Calu3 (cell line): ENCODE data around the gene ZDHHC11B. TPM values are rescaled to one million over a fixed set of nuclear protein-coding genes. Genes with fewer than 3 reads are reported as not detected.
"Not testable (repeated sequence)": the region's sequence is repeated elsewhere in the genome, so short reads cannot be mapped to it uniquely, and the experiment has no call there.

Experiments
- Bru-seq: library from RNA; stranded (reverse); fragments of 400-500 nt; gene quantifications from one replicate; lab custom pipeline; 2021; lab: Mats Ljungman, UMichigan
- BruChase-seq, 2 experiments: library from RNA; stranded (reverse); fragments of 400-500 nt; gene quantifications; one replicate each; lab custom pipeline; 2021; lab: Mats Ljungman, UMichigan
- BruUV-seq: library from RNA; stranded (reverse); fragments of 400-500 nt; replicated peaks from 2 replicates; lab custom pipeline; 2021; lab: Mats Ljungman, UMichigan
- CTCF ChIA-PET: fragments of 300-600 bp; sonication (Branson Sonifier 250); formaldehyde crosslinking; loops from one replicate; lab custom pipeline; 2022; ENCODE audit warnings: antibody characterized with exemption; lab: Charles Lee
- DNase-seq: peaks from one replicate; pipeline ENCODE4 v3.0.0; 2022
- H3K27ac Mint-ChIP-seq: one replicate; pipeline ENCODE4 v1.8.0; 2022; ENCODE audit warnings: mixed read lengths; ENCODE audit not compliant: unreplicated experiment
- H3K27me3 Mint-ChIP-seq: one replicate; pipeline ENCODE4 v1.8.0; 2022; ENCODE audit warnings: mixed read lengths; ENCODE audit not compliant: unreplicated experiment
- H3K36me3 Mint-ChIP-seq: one replicate; pipeline ENCODE4 v1.8.0; 2022; ENCODE audit warnings: mild to moderate bottlenecking, moderate library complexity, mixed read lengths; ENCODE audit not compliant: insufficient read depth, unreplicated experiment
- H3K4me1 Mint-ChIP-seq: one replicate; pipeline ENCODE4 v1.8.0; 2022; ENCODE audit warnings: mild to moderate bottlenecking, low read depth, mixed read lengths; ENCODE audit not compliant: unreplicated experiment
- H3K4me3 Mint-ChIP-seq: one replicate; pipeline ENCODE4 v1.8.0; 2022; ENCODE audit warnings: mild to moderate bottlenecking, low read depth, moderate library complexity, mixed read lengths; ENCODE audit not compliant: unreplicated experiment
- H3K9me3 Mint-ChIP-seq: one replicate; pipeline ENCODE4 v1.8.0; 2022; ENCODE audit warnings: low read depth, mixed read lengths; ENCODE audit not compliant: unreplicated experiment
- intact Hi-C: fragments of 100-400 bp; cut with micrococcal nuclease; formaldehyde crosslinking; loops from one replicate; pipeline ENCODE4 v1.10.0; 2022; ENCODE audit not compliant: unreplicated experiment
- long read RNA-seq: library from polyadenylated mRNA; stranded (forward); transcript quantifications from one replicate; pipeline ENCODE4 v2.0.0, GENCODE V29; 2022
- total RNA-seq: library from RNA; stranded (reverse); gene quantifications from 2 replicates; pipeline ENCODE4 v1.2.3, GENCODE V29; 2022
- TF ChIP-seq, protein P1 (sequence below): fragments of 200-600 bp; IDR thresholded peaks from one replicate; pipeline ENCODE4 v1.8.0; 2022; ENCODE audit warnings: antibody characterized with exemption; ENCODE audit not compliant: unreplicated experiment

Gene ZDHHC11B, protein sequence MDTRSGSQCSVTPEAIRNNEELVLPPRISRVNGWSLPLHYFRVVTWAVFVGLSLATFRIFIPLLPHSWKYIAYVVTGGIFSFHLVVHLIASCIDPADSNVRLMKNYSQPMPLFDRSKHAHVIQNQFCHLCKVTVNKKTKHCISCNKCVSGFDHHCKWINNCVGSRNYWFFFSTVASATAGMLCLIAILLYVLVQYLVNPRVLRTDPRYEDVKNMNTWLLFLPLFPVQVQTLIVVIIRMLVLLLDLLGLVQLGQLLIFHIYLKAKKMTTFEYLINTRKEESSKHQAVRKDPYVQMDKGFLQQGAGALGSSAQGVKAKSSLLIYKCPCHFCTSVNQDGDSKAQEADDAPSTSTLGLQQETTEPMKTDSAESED
- total RNA-seq: 2.2 and 3.0 TPM in 2 replicates
- percentile 33 among the genes with signal in this experiment for Bru-seq, nascent RNA
- percentile 31 among the genes with signal in this experiment for BruChase-seq, experiment 1, labeled RNA remaining after a 6-hour chase
- percentile 34 among the genes with signal in this experiment for BruChase-seq, experiment 2, labeled RNA remaining after a 2-hour chase
- long read RNA-seq, partial matches to known transcripts: 0 of 5 reads
- long read RNA-seq, other reads (novel, unspliced or antisense): 5 of 5 reads

DNA sequence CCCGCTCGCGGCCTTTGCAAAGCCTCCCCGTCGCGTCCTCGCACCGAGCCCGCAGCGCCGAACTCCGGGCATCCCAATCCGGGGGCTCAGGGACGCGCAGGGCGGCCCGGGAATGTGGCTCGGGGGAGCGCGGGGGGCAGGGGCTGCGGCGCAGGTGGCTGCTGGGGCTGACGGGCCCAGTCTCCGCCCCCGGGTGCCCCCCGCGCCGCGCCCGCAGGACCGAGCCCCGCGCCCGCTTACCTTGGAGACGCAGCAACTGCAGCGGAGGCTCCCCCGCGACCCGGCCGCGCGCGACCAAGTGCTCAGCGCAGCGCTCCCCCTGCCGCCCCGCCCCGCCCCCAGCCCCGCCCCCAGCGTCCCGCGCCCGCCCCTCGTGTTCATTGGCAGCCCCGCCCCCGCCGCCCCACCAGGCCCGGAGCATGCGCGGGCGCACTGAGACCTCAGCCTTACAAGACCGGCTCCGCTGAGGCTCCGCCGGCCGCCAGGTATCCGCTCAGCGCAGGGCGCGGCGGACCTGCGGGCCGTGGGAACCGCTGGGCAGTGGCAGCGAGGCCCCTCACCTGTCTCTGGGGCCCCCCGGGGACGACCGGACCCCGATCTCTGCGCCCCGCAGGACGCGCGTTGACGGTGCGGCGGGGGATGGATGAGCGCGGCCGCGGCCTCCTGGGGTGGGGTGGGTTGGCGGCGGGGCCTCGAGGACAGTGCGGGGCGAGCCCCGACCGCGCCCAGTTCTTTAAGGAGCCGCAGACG lies at the start of gene ZDHHC11B:
Gene ZDHHC11B (minus strand): TSS at position 302 of the 750 bp plus-strand sequence. CDS start 17,810 bp downstream, outside the sequence.
- H3K27me3 Mint-ChIP-seq, intact Hi-C loops, H3K4me1 Mint-ChIP-seq, BruUV-seq, H3K27ac Mint-ChIP-seq, H3K36me3 Mint-ChIP-seq, CTCF ChIA-PET, H3K9me3 Mint-ChIP-seq: not testable (repeated sequence)
- peak within 1 kb of the TSS; percentile 72 for H3K4me3 Mint-ChIP-seq
- DNase-seq: peak; percentile 93

DNA sequence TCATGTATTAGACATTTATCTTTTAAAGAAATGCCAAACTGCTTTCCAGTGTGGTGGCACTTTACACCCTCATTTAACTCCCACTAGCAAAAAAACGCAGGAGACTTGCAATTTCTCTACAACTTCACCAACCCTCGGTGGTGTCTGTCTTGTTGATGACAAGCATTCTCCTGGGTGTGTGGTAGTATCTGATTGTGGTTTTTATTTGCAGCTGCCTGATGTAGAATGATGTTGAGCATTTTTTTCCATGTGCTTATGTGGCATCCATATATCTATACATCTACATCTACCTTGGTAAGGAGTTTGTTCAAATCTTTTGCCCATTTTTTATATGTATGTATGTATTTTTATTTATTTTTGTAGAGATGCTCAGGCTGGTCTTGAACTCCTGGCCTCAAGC lies 49.5 kb upstream of the ZDHHC11B start:
- CTCF ChIA-PET, BruUV-seq, H3K4me3 Mint-ChIP-seq, intact Hi-C loops, DNase-seq, H3K4me1 Mint-ChIP-seq, H3K27me3 Mint-ChIP-seq, H3K36me3 Mint-ChIP-seq, H3K27ac Mint-ChIP-seq, H3K9me3 Mint-ChIP-seq: not testable (repeated sequence)

DNA sequence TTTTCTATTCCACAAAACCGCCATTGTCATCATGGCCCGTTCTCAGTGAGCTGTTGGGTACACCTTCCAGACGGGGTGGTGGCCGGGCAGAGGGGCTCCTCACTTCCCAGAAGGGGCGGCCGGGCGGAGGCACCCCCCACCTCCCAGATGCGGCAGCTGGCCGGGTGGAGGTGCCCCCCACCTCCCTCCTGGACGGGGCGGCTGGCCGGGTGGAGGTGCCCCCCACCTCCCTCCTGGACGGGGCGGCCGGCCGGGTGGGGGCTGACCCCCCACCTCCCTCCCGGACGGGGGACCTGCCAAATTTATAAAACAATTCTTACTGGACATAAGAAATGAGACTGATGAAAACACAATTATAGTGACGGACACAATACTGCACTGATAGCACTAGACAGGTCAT lies 43.7 kb upstream of the ZDHHC11B start:
- H3K4me1 Mint-ChIP-seq, H3K27ac Mint-ChIP-seq, H3K9me3 Mint-ChIP-seq, CTCF ChIA-PET, DNase-seq, H3K4me3 Mint-ChIP-seq, H3K36me3 Mint-ChIP-seq, BruUV-seq, H3K27me3 Mint-ChIP-seq, intact Hi-C loops: not testable (repeated sequence)

DNA sequence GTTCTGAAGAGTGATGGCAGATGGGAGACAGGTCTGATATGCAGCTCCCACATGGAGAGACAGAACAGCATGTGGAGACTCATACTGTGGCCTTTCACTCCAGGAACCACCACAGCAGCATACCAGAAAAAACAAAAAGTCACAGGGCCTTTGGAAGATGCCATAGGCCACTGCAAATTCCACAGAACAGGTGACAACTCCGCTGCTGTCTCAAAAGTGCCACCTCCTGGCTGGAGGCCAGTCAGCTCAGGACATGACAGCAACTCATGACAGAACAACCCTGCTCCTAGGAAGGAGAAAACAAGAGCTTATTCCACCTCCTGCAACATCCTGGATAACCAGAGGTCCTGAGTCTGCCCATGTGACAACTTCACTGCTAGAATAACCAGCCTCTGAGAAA lies 41.0 kb upstream of the ZDHHC11B start:
- H3K4me3 Mint-ChIP-seq, H3K36me3 Mint-ChIP-seq, intact Hi-C loops, CTCF ChIA-PET, H3K9me3 Mint-ChIP-seq, H3K27ac Mint-ChIP-seq, H3K4me1 Mint-ChIP-seq, BruUV-seq, H3K27me3 Mint-ChIP-seq: not testable (repeated sequence)
- DNase-seq: peak; percentile 52

DNA sequence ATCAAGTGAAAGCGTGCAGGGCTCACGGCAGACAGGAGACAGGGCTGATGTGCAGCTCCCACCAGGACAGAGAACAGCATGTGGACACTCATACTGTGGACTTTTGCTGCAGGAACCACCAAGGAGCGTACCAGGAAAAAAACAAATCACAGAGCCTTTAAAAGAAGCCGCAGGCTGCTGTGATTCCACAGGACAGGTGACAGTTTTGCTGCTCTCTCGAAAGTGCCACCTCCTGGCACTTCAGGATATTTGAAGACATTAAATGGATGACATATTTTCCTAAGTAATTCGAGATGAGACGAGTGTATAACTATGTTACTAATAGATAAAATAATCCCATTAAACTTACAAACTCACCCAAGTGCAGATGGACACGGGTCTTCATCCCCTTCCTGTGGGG lies 37.0 kb upstream of the ZDHHC11B start:
- TF ChIP-seq, protein P1, sequence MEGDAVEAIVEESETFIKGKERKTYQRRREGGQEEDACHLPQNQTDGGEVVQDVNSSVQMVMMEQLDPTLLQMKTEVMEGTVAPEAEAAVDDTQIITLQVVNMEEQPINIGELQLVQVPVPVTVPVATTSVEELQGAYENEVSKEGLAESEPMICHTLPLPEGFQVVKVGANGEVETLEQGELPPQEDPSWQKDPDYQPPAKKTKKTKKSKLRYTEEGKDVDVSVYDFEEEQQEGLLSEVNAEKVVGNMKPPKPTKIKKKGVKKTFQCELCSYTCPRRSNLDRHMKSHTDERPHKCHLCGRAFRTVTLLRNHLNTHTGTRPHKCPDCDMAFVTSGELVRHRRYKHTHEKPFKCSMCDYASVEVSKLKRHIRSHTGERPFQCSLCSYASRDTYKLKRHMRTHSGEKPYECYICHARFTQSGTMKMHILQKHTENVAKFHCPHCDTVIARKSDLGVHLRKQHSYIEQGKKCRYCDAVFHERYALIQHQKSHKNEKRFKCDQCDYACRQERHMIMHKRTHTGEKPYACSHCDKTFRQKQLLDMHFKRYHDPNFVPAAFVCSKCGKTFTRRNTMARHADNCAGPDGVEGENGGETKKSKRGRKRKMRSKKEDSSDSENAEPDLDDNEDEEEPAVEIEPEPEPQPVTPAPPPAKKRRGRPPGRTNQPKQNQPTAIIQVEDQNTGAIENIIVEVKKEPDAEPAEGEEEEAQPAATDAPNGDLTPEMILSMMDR: no peak
- H3K4me3 Mint-ChIP-seq: no peak overlapping the region
- peaks cover 4% of the 10 kb centered on the region for H3K36me3 Mint-ChIP-seq
- DNase-seq: no peak
- H3K9me3 Mint-ChIP-seq: no peaks in the 10 kb centered on the region
- no peaks in the 10 kb centered on the region for H3K27me3 Mint-ChIP-seq
- intact Hi-C loops: no loop called here
- no peaks in the 10 kb centered on the region for H3K4me1 Mint-ChIP-seq
- H3K27ac Mint-ChIP-seq: no peak overlapping the region
- CTCF ChIA-PET: no interaction called here
- BruUV-seq: no TSS peak

DNA sequence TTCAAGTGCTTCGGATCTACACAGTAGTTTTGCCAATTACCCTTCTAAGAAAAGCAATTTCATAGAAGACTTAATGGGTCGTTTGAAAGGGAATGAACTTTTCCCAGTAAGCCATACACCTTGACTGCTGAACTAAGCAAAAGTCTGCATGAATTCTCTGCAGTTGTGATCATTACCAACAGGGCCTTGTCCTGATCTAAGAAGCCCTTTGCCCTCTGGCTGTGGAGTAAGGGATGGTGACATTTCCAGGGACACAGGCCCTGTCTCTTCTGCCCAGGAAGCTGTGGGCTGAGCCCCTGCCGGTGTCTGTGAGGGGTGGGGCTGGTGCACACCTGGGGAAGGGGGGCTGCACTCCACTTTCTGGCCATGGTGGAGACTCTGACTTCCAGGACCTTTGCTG lies 35.7 kb upstream of the ZDHHC11B start:
- TF ChIP-seq, protein P1: no peak
- Mint-ChIP-seq H3K4me3 (no peak overlapping the region), H3K4me1 (no peaks in the 10 kb centered on the region), H3K27ac (no peak overlapping the region), H3K27me3 (no peaks in the 10 kb centered on the region), H3K36me3 (peaks cover 4% of the 10 kb centered on the region), H3K9me3 (no peaks in the 10 kb centered on the region)
- no TSS peak for BruUV-seq
- DNase-seq: no peak
- CTCF ChIA-PET: no interaction called here
- intact Hi-C loops: no loop called here
